Activated CD4-positive, alpha-beta T cell treated with anti-CD3 and anti-CD28 coated beads, Interleukin-2, amount 50 U/mL, for 24 hours (primary cell): ENCODE data around the gene TRIM2.
A peak's percentile ranks its signal among the peaks of the same experiment; 100 is the strongest.

Experiments used
- DNase-seq, 2 donors: peaks; one replicate each; pipeline ENCODE4 v3.0.0-alpha.2; 2020; ENCODE audit warnings: low read depth in 1 of 2, low spot score in 1 of 2

Gene TRIM2

GRCh38 chr4:153248641-153249198, 44.5 kb downstream of the TRIM2 start:
- DNase-seq: no peak

GRCh38 chr4:153249199-153250041, 45.2 kb downstream of the TRIM2 start:
- DNase-seq: peak; percentile 56 to 69

GRCh38 chr4:153252122-153252521, 47.9 kb downstream of the TRIM2 start:
- no peak for DNase-seq

- DNase-seq: no peak
These were observed 51.0 kb downstream of the TRIM2 start for GRCh38 chr4:153255233-153255632.

DNA sequence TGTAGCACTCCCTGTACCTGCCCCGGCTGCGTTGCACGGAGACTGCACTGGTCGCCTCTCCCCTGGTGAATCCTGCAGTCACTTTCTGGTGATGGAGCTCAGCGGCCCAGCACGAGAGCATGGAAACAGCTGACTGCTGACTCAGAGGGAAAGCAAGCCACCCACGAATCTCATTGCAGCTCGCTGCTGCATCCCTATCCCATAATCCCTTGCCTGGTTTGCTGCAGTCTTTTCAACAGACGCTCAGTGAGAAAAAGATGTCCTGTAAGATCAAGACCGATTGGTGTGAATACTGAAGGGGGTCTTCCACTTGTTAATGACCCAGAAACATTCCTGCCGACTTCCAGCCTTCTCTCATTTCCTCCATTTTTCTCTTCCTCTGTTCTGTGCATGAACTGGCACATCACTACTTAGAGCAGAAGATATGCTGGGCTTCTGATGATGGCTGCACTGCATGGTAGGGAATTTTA, 52.9 kb downstream of the TRIM2 start:
- DNase-seq: peak in 1 of 2 donors; percentile 37

GRCh38 chr4:153257991-153258390, 53.7 kb downstream of the TRIM2 start:
- DNase-seq: no peak

- DNase-seq: no peak
These were observed 54.5 kb downstream of the TRIM2 start for GRCh38 chr4:153258750-153259149.

- no peak for DNase-seq
These were observed 55.4 kb downstream of the TRIM2 start for GRCh38 chr4:153259661-153260060.

DNA sequence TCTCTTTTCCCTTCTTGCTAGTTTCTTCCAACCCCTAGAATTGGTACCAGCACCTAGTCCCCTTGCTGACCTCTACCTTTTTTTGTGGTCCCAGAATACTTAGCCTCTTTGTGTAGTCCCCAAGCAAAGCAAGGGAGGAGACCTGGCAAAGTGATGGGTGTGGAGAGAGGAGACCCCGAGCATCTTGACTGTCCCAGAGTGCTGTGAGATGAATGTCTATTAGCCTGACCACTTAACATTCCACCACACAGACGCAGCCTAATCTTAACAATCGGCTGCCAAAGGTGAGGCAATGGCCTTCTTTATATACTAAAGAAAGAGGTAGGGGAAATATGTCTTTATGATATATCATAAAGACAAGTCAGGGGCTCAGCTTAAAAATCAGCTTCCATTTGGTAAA, 55.9 kb downstream of the TRIM2 start:
- DNase-seq: no peak

GRCh38 chr4:153260553-153261300, 56.5 kb downstream of the TRIM2 start:
- DNase-seq: no peak

GRCh38 chr4:153261461-153261860, 57.2 kb downstream of the TRIM2 start:
- DNase-seq: no peak

- DNase-seq: no peak
These were observed 57.7 kb downstream of the TRIM2 start for GRCh38 chr4:153261914-153262313.

DNA sequence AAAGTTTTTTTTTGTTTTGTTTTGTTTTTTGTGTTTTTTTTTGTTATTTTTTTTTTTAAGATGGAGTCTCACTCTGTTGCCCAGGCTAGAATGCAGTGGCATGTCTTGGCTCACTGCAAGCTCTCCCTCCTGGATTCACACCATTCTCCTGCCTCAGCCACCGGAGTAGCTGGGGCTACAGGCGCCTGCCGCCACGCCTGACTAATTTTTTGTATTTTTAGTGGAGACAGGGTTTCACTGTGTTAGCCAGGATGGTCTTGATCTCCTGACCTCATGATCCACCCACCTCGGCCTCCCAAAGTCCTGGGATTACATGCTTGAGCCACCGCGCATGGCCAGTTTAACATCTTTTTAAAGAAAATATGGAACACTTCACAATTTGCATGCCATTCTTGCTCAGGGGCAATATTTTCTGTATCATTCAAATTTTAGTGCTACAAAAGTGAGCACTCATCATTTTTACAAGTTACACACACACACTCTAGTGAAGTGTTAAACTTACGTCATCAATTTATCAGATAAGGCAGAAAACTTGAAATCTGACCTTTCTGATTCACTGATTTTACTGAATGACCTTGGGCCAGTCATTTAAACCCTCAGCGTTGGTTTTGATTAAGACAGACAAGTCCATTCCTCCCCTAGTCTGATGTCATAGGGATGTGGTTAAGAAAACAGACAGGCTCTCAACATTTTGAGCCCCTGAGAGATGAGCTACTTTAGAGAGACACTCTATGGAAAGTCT, 61.2 kb downstream of the TRIM2 start:
- DNase-seq: no peak

GRCh38 chr4:153266988-153267387, 62.7 kb downstream of the TRIM2 start:
- no peak for DNase-seq

DNA sequence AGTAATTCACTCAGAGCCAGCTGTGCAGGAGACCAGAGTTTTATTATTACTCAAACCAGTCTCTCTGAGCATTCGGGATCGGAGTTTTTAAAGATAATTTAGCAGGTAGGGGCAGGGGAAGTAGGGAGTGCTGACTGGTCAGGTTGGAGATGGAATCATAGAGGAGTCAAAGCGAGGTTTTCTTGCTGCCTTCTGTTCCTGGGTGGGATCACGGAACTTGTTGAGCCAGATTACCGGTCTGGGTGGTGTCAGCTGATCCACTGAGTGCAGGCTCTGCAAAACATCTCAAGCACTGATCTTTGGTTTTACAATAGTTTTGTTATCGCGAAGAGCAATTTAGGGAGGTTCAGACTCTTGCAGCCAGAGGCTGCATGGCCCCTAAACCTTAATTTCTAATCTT, 63.6 kb downstream of the TRIM2 start:
- DNase-seq: no peak

DNA sequence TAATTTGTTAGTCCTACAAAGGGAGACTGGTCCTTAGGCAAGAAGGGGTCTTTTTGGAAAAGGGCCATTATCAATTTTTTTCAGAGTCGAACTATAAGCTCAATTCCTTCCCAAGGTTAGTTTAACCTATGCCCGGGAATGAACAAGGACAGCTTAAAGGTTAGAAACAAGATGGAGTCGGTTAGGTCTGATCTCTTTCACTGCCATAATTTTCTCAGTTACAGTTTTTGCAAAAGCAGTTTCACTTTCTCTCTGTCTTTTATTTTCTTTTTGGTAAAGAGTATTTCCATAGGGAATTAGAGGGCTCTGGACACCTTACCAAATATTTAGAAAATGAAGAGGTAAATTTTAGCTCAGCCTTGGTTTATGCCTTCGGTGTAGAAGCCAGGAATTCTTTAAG, 64.1 kb downstream of the TRIM2 start:
- no peak for DNase-seq

DNA sequence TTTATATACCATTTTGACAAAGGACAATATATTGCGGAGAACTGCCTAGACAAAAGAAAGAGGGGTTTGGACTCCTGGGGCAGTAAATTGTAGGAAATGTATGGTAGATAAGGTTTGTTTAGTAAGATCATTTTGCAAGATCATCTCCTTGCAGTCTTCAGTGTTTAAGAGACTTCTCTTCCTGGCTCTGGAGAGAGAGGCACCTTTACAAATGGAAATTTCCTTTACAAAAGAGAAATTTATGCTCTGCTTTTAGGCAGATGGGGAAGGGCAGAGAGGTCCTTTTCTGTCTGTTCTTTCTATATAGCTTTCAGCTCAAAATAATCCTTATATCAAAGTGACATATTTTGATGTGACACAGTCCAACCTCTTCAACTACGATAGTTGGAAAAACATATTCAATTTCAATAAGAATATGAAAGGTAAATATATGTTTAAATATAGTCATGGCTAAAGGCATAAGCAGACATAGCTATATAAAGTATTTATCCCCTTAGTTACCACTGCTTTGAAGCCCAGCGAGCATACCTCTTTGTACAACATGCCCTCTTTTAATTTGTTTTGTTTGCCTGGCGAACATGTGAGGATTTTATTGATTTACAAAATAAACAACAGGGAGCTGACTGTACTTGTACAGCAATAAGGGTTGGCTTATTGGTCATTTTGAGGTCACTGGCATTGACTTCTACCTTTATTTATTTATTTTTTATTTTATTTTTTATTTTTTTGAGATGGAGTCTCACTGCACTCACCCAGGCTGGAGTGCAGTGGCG, 65.2 kb downstream of the TRIM2 start:
- no peak for DNase-seq

DNA sequence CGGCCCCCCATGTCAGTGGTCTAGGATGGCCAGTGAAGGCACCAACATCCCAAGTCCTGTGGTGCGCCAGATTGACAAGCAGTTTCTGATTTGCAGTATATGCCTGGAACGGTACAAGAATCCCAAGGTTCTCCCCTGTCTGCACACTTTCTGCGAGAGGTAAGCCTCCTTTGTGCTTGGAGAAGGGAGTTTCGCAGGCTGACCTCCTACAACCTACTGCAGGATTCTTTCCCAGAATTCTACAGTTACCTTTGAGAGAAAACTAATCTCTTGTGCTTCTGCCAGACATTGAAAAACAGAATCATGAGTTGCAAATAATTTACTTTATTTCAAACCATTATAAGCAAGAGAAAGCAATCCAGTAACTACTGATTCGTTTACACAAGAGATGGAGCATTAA, 66.1 kb downstream of the TRIM2 start:
- no peak for DNase-seq

GRCh38 chr4:153271820-153272219, 67.6 kb downstream of the TRIM2 start:
- DNase-seq: no peak

DNA sequence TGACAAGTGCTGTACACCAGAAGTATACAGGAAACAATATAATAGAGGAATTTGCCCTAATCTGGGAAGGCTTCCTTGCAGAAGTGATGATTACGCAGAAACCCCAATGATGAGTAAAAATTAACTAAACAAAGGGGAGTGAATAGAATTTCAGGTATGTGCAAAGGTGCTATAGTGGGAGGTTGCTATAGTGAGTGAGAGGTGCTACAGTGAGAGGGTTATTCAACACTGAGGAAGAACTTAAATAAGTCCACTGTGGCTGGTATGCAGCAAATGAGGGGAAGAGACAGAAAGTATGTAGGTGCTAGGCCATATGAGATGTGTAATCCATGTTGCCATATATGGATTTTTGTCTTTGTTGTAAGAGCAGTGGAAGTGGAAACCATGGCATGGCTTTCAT, 69.5 kb downstream of the TRIM2 start:
- no peak for DNase-seq

GRCh38 chr4:153274967-153275366, 70.7 kb downstream of the TRIM2 start:
- DNase-seq: no peak
